GM12801 (cell line): ENCODE data around the gene KIAA0513.

Experiments used
- TF ChIP-seq, protein P1 (sequence below): IDR thresholded peaks from one replicate; pipeline ENCODE4 v1.5.1; 2011; ENCODE audit warnings: control low read depth; ENCODE audit not compliant: insufficient read length; ENCODE audit errors: extremely low read depth

The KIAA0513 gene

DNA sequence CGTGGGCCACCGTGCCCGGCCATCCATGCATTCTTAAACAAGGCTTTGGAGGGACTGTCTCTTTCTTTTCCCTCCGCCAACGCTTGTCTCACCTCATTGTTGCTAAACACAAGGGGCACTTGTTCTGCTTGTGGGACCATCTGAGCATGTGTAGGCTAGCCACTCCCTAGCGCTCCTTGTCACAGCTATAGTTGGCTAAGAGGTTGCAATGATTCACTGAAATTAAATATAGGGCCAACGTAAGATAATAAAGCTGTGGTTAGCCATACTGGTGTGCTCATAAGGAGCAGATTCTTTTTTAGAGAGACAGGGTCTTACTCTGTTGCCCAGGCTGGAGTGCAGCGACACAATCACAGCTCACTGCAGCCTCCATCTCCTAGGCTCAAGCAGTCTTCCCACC is 41.2 kb downstream of the KIAA0513 start:
- TF ChIP-seq, protein P1, sequence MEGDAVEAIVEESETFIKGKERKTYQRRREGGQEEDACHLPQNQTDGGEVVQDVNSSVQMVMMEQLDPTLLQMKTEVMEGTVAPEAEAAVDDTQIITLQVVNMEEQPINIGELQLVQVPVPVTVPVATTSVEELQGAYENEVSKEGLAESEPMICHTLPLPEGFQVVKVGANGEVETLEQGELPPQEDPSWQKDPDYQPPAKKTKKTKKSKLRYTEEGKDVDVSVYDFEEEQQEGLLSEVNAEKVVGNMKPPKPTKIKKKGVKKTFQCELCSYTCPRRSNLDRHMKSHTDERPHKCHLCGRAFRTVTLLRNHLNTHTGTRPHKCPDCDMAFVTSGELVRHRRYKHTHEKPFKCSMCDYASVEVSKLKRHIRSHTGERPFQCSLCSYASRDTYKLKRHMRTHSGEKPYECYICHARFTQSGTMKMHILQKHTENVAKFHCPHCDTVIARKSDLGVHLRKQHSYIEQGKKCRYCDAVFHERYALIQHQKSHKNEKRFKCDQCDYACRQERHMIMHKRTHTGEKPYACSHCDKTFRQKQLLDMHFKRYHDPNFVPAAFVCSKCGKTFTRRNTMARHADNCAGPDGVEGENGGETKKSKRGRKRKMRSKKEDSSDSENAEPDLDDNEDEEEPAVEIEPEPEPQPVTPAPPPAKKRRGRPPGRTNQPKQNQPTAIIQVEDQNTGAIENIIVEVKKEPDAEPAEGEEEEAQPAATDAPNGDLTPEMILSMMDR: no peak

DNA sequence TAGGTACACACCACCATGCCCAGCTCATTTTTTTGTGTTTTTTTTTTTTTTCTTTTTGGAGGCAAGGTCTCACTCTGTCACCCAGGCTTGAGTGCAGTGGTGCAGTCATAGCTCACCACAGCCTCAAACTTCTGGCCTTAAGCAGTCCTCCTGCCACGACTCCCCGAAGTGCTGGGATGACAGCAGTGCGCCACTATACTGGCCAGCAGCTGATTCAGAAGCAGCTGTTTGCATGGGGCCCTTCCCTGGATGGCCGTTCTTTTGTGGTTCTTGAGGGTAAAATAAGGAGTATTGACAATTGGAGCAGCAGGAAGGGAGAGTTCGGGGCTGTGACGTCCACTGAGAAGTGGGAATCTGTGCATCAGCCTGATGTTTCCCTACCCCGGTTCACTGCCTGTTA is 41.6 kb downstream of the KIAA0513 start:
- TF ChIP-seq, protein P1: no peak

DNA sequence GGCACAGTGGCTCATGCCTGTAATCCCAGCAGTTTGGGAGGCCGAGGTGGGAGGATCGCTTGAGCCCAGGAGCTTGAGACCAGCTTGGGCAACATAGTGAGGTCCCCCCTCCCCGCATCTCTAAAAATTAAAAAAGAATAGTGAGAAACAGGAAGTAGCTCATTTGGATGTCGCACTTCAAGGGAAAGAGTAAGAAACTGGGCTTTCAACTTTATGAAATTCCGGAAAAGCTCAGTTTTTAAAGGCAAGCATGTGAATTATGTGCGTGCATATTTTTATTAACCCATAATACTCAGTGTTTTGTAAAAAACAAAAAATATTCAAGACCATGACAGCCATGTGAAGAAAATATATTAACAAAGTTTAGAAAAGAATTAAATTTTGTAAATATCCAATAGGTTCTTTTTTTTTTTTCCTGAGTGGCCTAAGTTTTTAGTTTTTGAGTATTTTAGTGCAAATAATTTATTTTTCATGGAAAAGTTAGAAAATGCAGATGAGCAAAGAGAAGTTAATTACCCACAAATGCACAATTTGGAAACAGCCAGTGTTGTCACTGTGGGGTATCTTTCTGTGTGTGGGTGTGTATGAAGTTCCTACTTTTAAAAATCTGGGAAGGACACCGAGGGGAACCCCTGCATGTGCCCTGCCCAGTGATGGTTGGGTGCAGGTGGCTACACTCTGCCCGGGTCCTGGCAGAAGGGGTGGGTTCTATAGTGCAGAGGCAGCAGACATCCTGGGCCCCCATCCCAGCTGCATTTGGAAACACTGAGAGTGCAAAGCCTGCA is 44.7 kb downstream of the KIAA0513 start:
- TF ChIP-seq, protein P1: no peak

DNA sequence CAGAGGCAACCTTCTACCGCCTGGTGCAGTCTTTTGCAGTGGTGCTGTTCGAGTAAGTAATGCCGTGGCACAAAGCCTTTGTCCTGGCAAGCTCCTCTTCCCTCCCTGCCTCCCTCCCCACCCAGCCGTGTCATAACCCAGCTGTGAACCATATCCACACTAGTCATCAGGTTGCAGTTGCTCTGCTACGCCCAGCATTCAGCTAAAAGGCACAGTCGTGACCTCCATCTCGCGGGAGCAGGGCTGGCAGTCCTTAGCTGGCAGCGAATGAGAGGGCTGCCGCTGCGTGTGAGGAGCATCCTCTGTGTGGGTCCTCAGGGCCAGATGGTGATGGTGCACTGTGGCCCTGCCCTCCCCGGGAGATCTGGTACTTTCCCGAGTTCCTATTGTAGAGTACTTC is 45.4 kb downstream of the KIAA0513 start:
- TF ChIP-seq, protein P1: no peak

DNA sequence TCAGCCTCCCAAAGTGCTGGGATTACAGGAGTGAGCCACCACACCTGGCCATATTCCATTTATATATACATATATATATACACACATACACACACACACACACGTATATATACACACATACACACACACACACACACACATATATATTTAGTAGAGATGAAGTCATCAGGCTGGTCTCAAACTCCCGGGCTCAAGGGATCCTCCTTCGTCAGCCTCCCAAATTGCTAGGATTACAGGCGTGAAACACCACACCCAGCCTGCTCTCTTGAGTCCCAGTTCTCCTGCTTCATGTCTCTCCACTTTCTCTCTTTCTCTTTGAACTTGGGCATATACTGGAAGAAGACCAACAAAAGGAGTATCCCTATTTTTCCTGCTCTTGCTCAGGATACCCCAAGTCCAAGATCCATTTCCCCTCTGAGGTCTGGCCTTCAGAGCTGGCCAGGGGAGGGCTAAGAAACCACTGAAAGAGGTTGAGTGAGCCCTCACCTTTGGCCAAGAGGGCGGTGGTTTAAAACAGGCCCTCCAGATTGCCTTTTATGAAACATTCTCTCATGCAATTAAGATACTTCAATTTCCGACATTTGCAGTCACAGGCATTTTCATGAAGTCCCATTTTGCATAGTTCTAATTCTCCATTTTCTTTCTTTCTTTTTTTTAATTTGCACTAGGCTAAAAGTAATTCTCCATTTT is 46.8 kb downstream of the KIAA0513 start:
- TF ChIP-seq, protein P1: no peak

DNA sequence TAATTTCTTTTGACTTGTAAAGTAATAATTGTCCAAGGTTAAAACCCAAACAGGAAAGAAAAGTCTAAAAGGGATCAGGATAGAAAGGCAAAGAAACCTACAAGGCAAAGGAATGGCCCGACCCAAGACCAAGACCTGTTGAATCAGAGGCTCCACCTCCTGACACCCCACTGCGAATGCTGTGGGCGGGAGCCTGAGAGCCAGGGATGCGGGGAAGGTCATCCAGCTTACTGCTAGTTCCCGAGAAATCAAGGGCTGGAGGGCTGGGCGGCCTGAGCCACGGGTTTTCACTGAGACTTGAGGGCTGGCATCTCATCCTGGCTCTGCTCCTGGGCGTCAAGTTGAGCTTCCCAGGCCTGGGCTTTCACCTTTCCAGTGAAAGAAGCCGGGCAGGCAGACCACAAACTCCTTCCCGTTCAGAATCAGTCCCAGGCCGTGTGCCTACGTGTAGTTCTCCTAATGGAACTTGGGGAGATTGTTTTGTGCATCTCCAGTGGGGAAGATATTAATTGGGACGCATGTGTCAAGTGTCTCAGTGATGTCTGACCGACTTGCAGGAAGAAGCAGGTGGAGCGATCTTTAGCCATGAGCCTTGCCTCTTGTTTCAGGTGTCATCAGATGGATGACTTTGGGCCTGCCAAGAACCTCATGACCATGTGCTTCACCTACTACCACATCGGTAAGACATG is 47.8 kb downstream of the KIAA0513 start:
- TF ChIP-seq, protein P1: no peak

DNA sequence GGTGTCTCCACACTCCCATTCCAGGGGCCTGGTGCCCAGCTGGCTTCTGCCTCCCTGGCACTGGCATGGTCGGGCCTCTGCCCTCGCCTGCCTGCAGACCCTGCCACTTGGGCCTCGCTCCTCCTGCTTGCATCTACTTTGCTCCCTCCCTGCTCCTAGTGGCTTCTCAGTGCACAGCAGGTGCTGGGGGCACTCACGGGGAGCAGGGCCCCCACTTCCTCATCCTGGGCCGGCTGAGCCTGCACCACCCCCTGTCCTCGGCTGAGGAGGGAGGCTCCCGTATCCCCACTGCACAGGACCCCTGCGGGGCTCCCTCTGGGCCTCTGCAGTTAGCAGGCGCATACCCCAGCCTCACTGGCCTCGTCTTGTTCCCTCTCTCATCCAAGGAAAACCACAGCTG is 49.4 kb downstream of the KIAA0513 start:
- TF ChIP-seq, protein P1: no peak
